Erythroblast (primary cell): ENCODE data around the gene DNAJC17.
A peak's percentile ranks its signal among the peaks of the same experiment; 100 is the strongest.

Experiments
- DNase-seq, 2 experiments: peaks; one replicate each; lab custom pipeline; 2025; lab: John Stamatoyannopoulos, UW
- GATA1 ChIP-seq: IDR thresholded peaks from 2 replicates; pipeline ENCODE4 v1.6.1; 2011; ENCODE audit warnings: low read depth, mild to moderate bottlenecking, control low read depth, low read length, moderate library complexity
- POLR2A ChIP-seq: IDR thresholded peaks from 2 replicates; pipeline ENCODE4 v1.6.1; 2011; ENCODE audit warnings: mild to moderate bottlenecking, low read length

Gene DNAJC17

DNA sequence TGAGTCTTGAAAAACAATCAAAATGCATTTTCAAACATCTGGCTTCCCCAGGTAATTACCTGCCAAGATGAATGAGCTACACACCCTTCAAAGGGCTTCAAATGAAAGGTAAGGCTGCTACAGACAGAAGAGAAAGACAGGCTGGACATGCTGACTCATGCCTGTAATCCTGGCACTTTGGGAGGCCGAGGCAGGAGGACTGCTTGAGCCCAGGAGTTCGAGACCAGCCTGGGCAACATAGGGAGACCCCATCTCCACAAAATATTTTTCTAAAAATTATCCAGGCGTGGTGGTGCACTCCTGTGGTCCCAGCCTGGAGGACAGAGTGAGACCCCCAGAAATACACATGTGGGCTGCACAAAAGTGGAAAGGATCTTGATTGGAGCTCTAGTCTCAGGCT is 14.9 kb downstream of the DNAJC17 start:
- DNase-seq, result no peak
- no peak for TF ChIP-seq GATA1
- TF ChIP-seq POLR2A, result no peak

DNA sequence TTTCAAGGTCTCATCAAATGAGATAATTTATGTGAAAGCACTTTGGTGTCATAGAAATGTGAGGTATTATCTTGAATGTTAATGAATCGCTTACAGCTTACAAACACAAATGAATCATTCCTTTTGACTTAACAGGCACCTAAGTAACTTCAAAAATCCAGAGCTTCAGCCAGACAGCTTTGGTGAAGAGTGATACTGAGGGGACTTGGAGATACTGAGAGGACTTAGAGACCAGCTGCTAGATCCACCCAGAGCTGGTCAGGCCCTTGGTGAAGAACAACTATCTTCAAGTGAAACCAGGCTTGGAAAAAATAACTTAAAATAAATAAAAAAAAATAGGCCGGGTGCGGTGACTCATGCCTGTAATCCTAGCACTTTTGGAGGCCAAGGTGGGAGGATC is 16.6 kb downstream of the DNAJC17 start:
- no peak for DNase-seq
- TF ChIP-seq GATA1 (no peak), POLR2A (no peak)

GRCh38 chr15:40789999-40790398 is 17.3 kb downstream of the DNAJC17 start:
- TF ChIP-seq GATA1, result no peak
- TF ChIP-seq POLR2A, result no peak
- DNase-seq, result no peak

GRCh38 chr15:40789119-40789518 is 18.2 kb downstream of the DNAJC17 start:
- no peak for TF ChIP-seq POLR2A
- TF ChIP-seq GATA1, result no peak
- no peak for DNase-seq

DNA sequence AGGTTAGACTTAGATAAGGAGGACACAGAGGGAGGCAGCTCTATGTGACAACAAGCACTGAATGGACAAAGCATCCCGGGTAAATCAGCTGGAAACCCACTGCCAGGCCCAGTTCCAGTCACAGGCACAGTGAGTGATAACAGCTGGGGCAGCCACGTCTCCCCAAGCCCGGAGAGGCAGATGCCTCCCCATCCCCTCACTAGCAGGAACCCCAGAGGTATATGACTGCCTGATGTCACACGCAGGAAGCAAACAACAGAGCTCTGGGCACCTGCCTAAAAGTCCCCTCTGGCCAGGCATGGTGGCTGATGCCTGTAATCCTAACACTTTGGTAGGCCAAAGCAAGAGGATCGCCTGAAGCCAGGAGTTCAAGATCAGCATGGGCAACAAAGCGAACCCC is 19.3 kb downstream of the DNAJC17 start:
- no peak for TF ChIP-seq POLR2A
- no peak for TF ChIP-seq GATA1
- no peak for DNase-seq

DNA sequence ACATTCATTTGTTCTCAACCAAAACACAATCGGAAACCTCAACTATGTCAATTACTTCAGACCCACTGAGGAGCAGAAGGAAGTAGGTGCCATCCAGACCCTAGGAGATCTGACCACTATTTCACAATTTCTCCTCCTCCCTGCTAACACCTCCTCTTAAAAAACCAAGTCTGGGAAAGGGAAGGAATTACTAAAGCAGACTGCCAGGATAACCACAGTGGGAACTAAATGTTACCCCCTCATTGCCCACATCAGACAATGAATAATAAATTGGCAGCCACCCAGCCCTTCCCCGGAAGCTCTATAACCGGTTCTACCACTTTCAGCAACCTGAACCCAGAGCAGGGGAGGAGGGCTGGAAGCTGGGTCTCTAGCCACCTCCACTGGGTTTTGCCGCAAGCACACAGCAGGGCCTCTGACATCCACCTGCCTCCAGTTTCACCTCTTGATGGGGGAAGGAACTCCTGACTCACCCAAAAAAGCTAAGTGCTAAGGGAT is 19.9 kb downstream of the DNAJC17 start:
- no peak for TF ChIP-seq GATA1
- TF ChIP-seq POLR2A, result peak; percentile 37
- no peak for DNase-seq

DNA sequence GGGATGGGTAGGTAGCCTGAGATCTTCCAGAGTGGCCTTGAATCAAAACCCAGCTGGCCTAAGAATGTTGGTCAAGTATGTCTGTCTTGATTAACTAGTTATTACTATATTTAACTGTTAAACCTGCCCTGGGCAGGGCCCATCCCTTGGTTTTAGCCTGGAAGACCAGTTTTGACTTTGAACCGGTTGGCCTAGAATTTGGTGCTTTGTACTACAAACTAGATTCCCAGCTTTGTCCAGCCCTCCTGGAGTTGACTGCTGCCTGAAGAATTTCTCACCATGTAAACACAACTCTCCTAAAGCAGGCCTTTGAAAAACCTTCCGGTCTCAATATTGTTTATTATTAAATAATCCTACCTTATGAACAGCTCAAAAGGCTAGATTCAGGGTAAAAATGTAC is 21.5 kb downstream of the DNAJC17 start:
- no peak for DNase-seq
- TF ChIP-seq GATA1 (no peak), POLR2A (no peak)

- TF ChIP-seq GATA1, result no peak
- no peak for TF ChIP-seq POLR2A
- DNase-seq, result no peak
Measured at GRCh38 chr15:40785164-40785563, 22.1 kb downstream of the DNAJC17 start.

GRCh38 chr15:40782609-40783227 is 24.6 kb downstream of the DNAJC17 start:
- no peak for TF ChIP-seq GATA1
- TF ChIP-seq POLR2A, result no peak
- peak; percentile 76 to 89 for DNase-seq

DNA sequence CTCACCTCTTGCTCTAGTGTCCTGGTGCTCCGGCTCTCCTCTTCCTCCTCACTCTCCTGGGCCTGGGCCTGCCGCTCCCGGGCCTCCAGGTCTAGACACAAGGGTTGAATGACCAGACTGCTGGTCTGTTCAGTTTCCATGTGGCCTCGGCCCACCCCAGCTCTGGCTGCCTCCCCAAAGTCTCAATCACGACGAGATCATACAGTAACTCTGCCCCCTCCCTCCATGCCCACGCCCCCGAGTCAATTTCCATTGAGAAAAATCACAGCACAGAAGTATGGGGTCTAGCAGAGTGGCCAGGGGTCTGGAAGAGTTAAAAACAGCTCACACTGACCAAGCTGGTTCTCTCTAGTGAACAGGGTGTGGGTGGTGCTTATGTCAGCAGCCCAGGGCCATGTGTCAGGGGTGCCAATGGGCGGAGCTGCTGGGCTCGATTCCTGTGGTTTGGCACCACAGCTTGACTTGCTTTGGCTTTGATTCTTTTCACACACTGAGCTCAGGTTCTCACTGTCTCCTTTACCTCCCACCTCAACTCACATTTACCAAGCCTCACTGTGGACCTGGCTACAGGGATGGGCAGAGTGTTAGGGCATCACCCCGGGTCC is 30.6 kb downstream of the DNAJC17 start:
- TF ChIP-seq POLR2A (no peak), GATA1 (no peak)
- DNase-seq, result no peak

DNA sequence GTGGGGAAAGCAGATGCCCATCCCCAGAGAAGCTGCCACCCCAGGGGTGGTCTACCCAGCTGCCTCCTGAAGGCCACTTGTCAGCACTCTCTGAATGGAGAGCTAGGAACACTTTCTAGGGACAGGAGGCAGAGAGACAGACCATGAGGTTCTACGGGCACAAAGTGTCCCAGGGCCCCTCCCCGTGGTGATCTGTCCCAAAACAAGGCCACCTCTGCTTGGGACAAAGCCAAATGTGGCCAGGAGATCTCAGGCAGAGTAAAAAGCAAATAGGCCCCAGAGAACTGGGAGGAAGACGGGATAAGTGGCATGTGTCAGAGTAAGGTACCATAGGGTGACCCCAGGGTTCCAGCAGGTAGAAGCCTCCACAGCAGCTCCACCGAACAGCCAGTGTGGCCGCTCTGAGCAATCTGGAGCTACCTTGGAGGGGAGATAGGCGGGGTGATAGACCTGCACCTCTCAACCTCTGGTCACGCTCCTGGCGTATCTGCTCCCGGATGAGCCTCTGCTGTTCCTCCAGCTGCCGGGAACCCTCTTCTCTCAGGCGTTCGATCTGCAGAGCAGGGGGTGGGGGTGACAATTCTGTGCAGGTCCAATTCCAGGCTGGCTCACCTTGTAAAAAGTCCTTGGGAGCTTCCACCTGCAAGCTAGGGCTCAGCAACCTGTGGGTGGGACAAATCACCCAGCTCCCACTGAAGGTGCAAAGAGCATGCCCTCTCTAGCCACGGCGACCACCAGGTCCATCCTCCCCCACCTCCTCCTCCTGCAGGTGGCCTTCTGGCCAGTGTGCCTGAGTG is 31.3 kb downstream of the DNAJC17 start:
- no peak for DNase-seq
- TF ChIP-seq GATA1 (no peak), POLR2A (no peak)

DNA sequence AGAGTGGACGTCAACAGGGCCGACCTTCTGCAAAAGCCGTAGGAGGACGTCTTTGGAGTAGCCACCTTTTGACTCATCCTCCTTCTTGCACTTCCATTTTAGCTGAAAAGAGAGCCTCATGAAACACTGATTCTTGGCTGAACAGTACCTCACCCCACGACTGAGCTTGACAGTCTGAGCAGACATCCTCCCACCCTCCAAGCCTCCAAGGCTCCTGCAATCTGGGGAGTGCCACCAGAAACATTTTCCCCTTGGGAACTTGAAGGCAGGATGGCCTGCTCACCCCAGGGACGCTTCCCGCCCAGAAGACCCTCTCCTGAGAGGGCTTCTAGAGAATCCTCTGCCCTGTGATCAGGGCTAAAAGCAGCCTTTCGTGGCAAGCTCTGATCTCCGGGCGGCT is 32.3 kb downstream of the DNAJC17 start:
- DNase-seq, result no peak
- no peak for TF ChIP-seq POLR2A
- TF ChIP-seq GATA1, result no peak

DNA sequence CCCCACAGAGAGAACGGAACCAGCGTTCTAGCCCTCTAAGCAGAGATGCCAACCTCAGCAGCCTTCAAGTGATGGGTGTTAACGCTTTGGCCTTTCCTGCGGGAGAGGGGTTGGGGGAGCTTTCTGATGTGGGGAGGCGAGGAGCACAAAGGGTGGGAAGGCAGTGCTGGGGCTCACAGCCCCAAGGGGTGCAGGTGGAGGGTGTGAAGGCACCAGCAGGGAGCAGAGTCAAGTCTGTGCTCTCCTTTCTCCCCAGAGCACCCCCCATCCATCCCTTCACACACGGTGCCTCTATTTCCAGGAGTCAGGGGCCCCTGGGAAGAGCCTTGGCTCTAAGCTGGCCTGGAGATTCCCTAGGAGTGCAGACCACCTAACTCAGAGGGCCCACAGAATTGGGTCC is 33.4 kb downstream of the DNAJC17 start:
- no peak for DNase-seq
- no peak for TF ChIP-seq GATA1
- no peak for TF ChIP-seq POLR2A

- no peak for DNase-seq
- TF ChIP-seq POLR2A, result no peak
- no peak for TF ChIP-seq GATA1
Measured at GRCh38 chr15:40773496-40773895, 33.8 kb downstream of the DNAJC17 start.

- no peak for DNase-seq
Measured at GRCh38 chr15:40772014-40772413, 35.3 kb downstream of the DNAJC17 start.

More at GRCh38 chr15:40772014-40772413, 35.3 kb downstream of the DNAJC17 start:
- no peak for TF ChIP-seq GATA1
- no peak for TF ChIP-seq POLR2A
